ENCODE measurements around the gene HILPDA.
"Not testable (repeated sequence)": the region's sequence is repeated elsewhere in the genome, so short reads cannot be mapped to it uniquely, and the experiment has no call there.

The HILPDA gene

GRCh38 chr7:128466871-128467270, 11.2 kb downstream of the HILPDA start:
- not testable (repeated sequence) for DNase-seq

GRCh38 chr7:128476402-128477335, 21.0 kb downstream of the HILPDA start, which contains the start of gene METTL2B:
METTL2B (plus strand) TSS chr7:128476748; CDS start chr7:128476766, 18 bp downstream.
- peak; percentile 93 for DNase-seq

- DNase-seq = not testable (repeated sequence)
These were observed 21.6 kb downstream of the HILPDA start for GRCh38 chr7:128477336-128477690.

GRCh38 chr7:128479082-128479481, 23.4 kb downstream of the HILPDA start:
- not testable (repeated sequence) for DNase-seq

GRCh38 chr7:128488134-128488533, 32.5 kb downstream of the HILPDA start:
- DNase-seq = not testable (repeated sequence)

- DNase-seq = no peak
These were observed 41.7 kb downstream of the HILPDA start for GRCh38 chr7:128497405-128497804.

GRCh38 chr7:128505416-128505815, 49.7 kb downstream of the HILPDA start:
- DNase-seq = not testable (repeated sequence)

- DNase-seq = peak; percentile 50
These were observed 51.1 kb downstream of the HILPDA start for GRCh38 chr7:128506819-128507218.

GRCh38 chr7:128507321-128507993, 51.8 kb downstream of the HILPDA start:
- DNase-seq = not testable (repeated sequence)
